Measurements from ENCODE around the gene GALNTL6. TPM values are rescaled to one million over a fixed set of nuclear protein-coding genes. Genes with fewer than 3 reads are reported as not detected.

Gene GALNTL6
- total RNA-seq, 1 donor = under 0.01 TPM

GRCh38 chr4:172992648-172993378, 1179.6 kb downstream of the GALNTL6 start:
- no peaks in the 10 kb centered on the region for H3K9me3 ChIP-seq (ENCODE audit: low read depth, low read length)
- H3K4me3 ChIP-seq (ENCODE audit: insufficient read depth, low read length) = no peak overlapping the region
- H4K20me1 ChIP-seq (ENCODE audit: insufficient read depth, low read length) = no peaks in the 10 kb centered on the region
- no peaks in the 10 kb centered on the region for H3K27me3 ChIP-seq (ENCODE audit: insufficient read depth, low read length)
- no peaks in the 10 kb centered on the region for H3K36me3 ChIP-seq (ENCODE audit: insufficient read depth, low read length)
- H3K4me1 ChIP-seq (ENCODE audit: insufficient read depth, low read length) = peaks cover 14% of the 10 kb centered on the region
- H3K27ac ChIP-seq (ENCODE audit: low read depth, low read length) = no peak overlapping the region
- H3K4me2 ChIP-seq (ENCODE audit: insufficient read depth, low read length) = no peak overlapping the region
- TF ChIP-seq CTCF (IDR thresholded peaks at IDR 0.05; ENCODE audit: extremely low read depth, low read depth, low read length) = no peak
- no peaks in the 10 kb centered on the region for H3K79me2 ChIP-seq (ENCODE audit: insufficient read depth, low read length)
- peak overlapping the region; percentile 6 for H2AFZ ChIP-seq (ENCODE audit: low read length)
- DNase-seq (ENCODE audit: insufficient read length, low spot score, missing footprints) = no peak

GRCh38 chr4:172995161-172995560, 1182.0 kb downstream of the GALNTL6 start:
- H3K27ac ChIP-seq (ENCODE audit: low read depth, low read length) = no peak overlapping the region
- H3K4me3 ChIP-seq (ENCODE audit: insufficient read depth, low read length) = no peak overlapping the region
- H2AFZ ChIP-seq (ENCODE audit: low read length) = peak overlapping the region; percentile 71
- no peaks in the 10 kb centered on the region for H4K20me1 ChIP-seq (ENCODE audit: insufficient read depth, low read length)
- no peaks in the 10 kb centered on the region for H3K27me3 ChIP-seq (ENCODE audit: insufficient read depth, low read length)
- H3K4me2 ChIP-seq (ENCODE audit: insufficient read depth, low read length) = no peak overlapping the region
- H3K4me1 ChIP-seq (ENCODE audit: insufficient read depth, low read length) = peaks cover 31% of the 10 kb centered on the region
- no peaks in the 10 kb centered on the region for H3K9me3 ChIP-seq (ENCODE audit: low read depth, low read length)
- no peaks in the 10 kb centered on the region for H3K79me2 ChIP-seq (ENCODE audit: insufficient read depth, low read length)
- TF ChIP-seq CTCF (IDR thresholded peaks at IDR 0.05; ENCODE audit: extremely low read depth, low read depth, low read length) = no peak
- DNase-seq (ENCODE audit: insufficient read length, low spot score, missing footprints) = no peak
- no peaks in the 10 kb centered on the region for H3K36me3 ChIP-seq (ENCODE audit: insufficient read depth, low read length)

GRCh38 chr4:172995704-172996103, 1182.5 kb downstream of the GALNTL6 start:
- H4K20me1 ChIP-seq (ENCODE audit: insufficient read depth, low read length) = no peaks in the 10 kb centered on the region
- H3K36me3 ChIP-seq (ENCODE audit: insufficient read depth, low read length) = no peaks in the 10 kb centered on the region
- H3K4me2 ChIP-seq (ENCODE audit: insufficient read depth, low read length) = no peak overlapping the region
- H3K9me3 ChIP-seq (ENCODE audit: low read depth, low read length) = no peaks in the 10 kb centered on the region
- H3K27ac ChIP-seq (ENCODE audit: low read depth, low read length) = no peak overlapping the region
- peak overlapping the region; percentile 71 for H2AFZ ChIP-seq (ENCODE audit: low read length)
- no peak for DNase-seq (ENCODE audit: insufficient read length, low spot score, missing footprints)
- H3K79me2 ChIP-seq (ENCODE audit: insufficient read depth, low read length) = no peaks in the 10 kb centered on the region
- no peak for TF ChIP-seq CTCF (IDR thresholded peaks at IDR 0.05; ENCODE audit: extremely low read depth, low read depth, low read length)
- no peaks in the 10 kb centered on the region for H3K27me3 ChIP-seq (ENCODE audit: insufficient read depth, low read length)
- no peak overlapping the region for H3K4me3 ChIP-seq (ENCODE audit: insufficient read depth, low read length)
- peaks cover 31% of the 10 kb centered on the region for H3K4me1 ChIP-seq (ENCODE audit: insufficient read depth, low read length)

- peak overlapping the region; percentile 81 for H2AFZ ChIP-seq (ENCODE audit: low read length)
- peaks cover 31% of the 10 kb centered on the region for H3K4me1 ChIP-seq (ENCODE audit: insufficient read depth, low read length)
- no peak overlapping the region for H3K4me2 ChIP-seq (ENCODE audit: insufficient read depth, low read length)
- H3K36me3 ChIP-seq (ENCODE audit: insufficient read depth, low read length) = no peaks in the 10 kb centered on the region
- peak overlapping the region; percentile 71 for H3K27ac ChIP-seq (ENCODE audit: low read depth, low read length)
- DNase-seq (ENCODE audit: insufficient read length, low spot score, missing footprints) = no peak
- no peaks in the 10 kb centered on the region for H4K20me1 ChIP-seq (ENCODE audit: insufficient read depth, low read length)
- H3K27me3 ChIP-seq (ENCODE audit: insufficient read depth, low read length) = no peaks in the 10 kb centered on the region
- TF ChIP-seq CTCF (IDR thresholded peaks at IDR 0.05; ENCODE audit: extremely low read depth, low read depth, low read length) = no peak
- no peak overlapping the region for H3K4me3 ChIP-seq (ENCODE audit: insufficient read depth, low read length)
- H3K79me2 ChIP-seq (ENCODE audit: insufficient read depth, low read length) = no peaks in the 10 kb centered on the region
- no peaks in the 10 kb centered on the region for H3K9me3 ChIP-seq (ENCODE audit: low read depth, low read length)
Observed at GRCh38 chr4:172996571-172997216, 1183.5 kb downstream of the GALNTL6 start.

All from osteoblast (primary cell).